Measurements from ENCODE around the gene PALLD. TPM values are rescaled to one million over a fixed set of nuclear protein-coding genes. Genes with fewer than 3 reads are reported as not detected.
"Not testable (repeated sequence)": the region's sequence is repeated elsewhere in the genome, so short reads cannot be mapped to it uniquely, and the experiment has no call there.

The PALLD gene
- total RNA-seq, 2 donors from 2014 or later: 72.1 to 195 TPM

GRCh38 chr4:168802222-168802621, 305.4 kb downstream of the PALLD start:
- no peaks in the 10 kb centered on the region for H3K27me3 ChIP-seq
- H3K4me3 ChIP-seq: no peak overlapping the region
- no peak overlapping the region for H3K27ac ChIP-seq
- no peak for DNase-seq
- no peak overlapping the region for H3K9ac ChIP-seq (ENCODE audit: low read depth in 2 of 2, low read length in 2 of 2)
- H3K36me3 ChIP-seq: no peaks in the 10 kb centered on the region
- H3K4me1 ChIP-seq: no peaks in the 10 kb centered on the region
- no peak for TF ChIP-seq CTCF (IDR thresholded peaks at IDR 0.05)
- intact Hi-C loops (cut with DNase I): no loop called here
- H3K9me3 ChIP-seq: no peaks in the 10 kb centered on the region

GRCh38 chr4:168803052-168803451, 306.2 kb downstream of the PALLD start:
- H3K36me3 ChIP-seq; H3K9ac ChIP-seq (ENCODE audit: low read depth in 2 of 2, low read length in 2 of 2); intact Hi-C loops (cut with DNase I); H3K27me3 ChIP-seq; DNase-seq; H3K9me3 ChIP-seq; H3K27ac ChIP-seq; H3K4me3 ChIP-seq; H3K4me1 ChIP-seq: not testable (repeated sequence)

GRCh38 chr4:168803732-168804131, 306.9 kb downstream of the PALLD start:
- Histone ChIP-seq H3K9me3 (no peaks in the 10 kb centered on the region), H3K4me1 (no peaks in the 10 kb centered on the region), H3K9ac (ENCODE audit: low read depth in 2 of 2, low read length in 2 of 2) (no peak overlapping the region), H3K27me3 (no peaks in the 10 kb centered on the region), H3K27ac (no peak overlapping the region), H3K36me3 (no peaks in the 10 kb centered on the region), H3K4me3 (no peak overlapping the region)
- TF ChIP-seq CTCF (IDR thresholded peaks at IDR 0.05): no peak
- intact Hi-C loops (cut with DNase I): no loop called here
- DNase-seq: no peak

GRCh38 chr4:168804146-168804545, 307.3 kb downstream of the PALLD start:
- H3K4me3 ChIP-seq: no peak overlapping the region
- no peaks in the 10 kb centered on the region for H3K36me3 ChIP-seq
- no peak overlapping the region for H3K27ac ChIP-seq
- DNase-seq: no peak
- no peaks in the 10 kb centered on the region for H3K27me3 ChIP-seq
- H3K9ac ChIP-seq (ENCODE audit: low read depth in 2 of 2, low read length in 2 of 2): no peak overlapping the region
- no peaks in the 10 kb centered on the region for H3K4me1 ChIP-seq
- TF ChIP-seq CTCF (IDR thresholded peaks at IDR 0.05): no peak
- H3K9me3 ChIP-seq: no peaks in the 10 kb centered on the region
- intact Hi-C loops (cut with DNase I): no loop called here

GRCh38 chr4:168805341-168805740, 308.5 kb downstream of the PALLD start:
- no peak overlapping the region for H3K9ac ChIP-seq (ENCODE audit: low read depth in 2 of 2, low read length in 2 of 2)
- H3K27me3 ChIP-seq: no peaks in the 10 kb centered on the region
- intact Hi-C loops (cut with DNase I): no loop called here
- H3K9me3 ChIP-seq: no peaks in the 10 kb centered on the region
- no peaks in the 10 kb centered on the region for H3K4me1 ChIP-seq
- H3K4me3 ChIP-seq: no peak overlapping the region
- H3K36me3 ChIP-seq: no peaks in the 10 kb centered on the region
- DNase-seq: no peak
- H3K27ac ChIP-seq: no peak overlapping the region
- no peak for TF ChIP-seq CTCF (IDR thresholded peaks at IDR 0.05)

- H3K9me3 ChIP-seq; H3K36me3 ChIP-seq; H3K27ac ChIP-seq; H3K27me3 ChIP-seq; intact Hi-C loops (cut with DNase I); DNase-seq; H3K4me1 ChIP-seq; H3K9ac ChIP-seq (ENCODE audit: low read depth in 2 of 2, low read length in 2 of 2); H3K4me3 ChIP-seq: not testable (repeated sequence)
These were observed 309.4 kb downstream of the PALLD start for GRCh38 chr4:168806247-168806646.

- H3K27ac ChIP-seq: no peak overlapping the region
- no peak overlapping the region for H3K4me3 ChIP-seq
- H3K4me1 ChIP-seq: no peaks in the 10 kb centered on the region
- H3K9ac ChIP-seq (ENCODE audit: low read depth in 2 of 2, low read length in 2 of 2): no peak overlapping the region
- DNase-seq: no peak
- no peak for TF ChIP-seq CTCF (IDR thresholded peaks at IDR 0.05)
- H3K9me3 ChIP-seq: no peaks in the 10 kb centered on the region
- H3K27me3 ChIP-seq: no peaks in the 10 kb centered on the region
- no peaks in the 10 kb centered on the region for H3K36me3 ChIP-seq
- intact Hi-C loops (cut with DNase I): no loop called here
These were observed 314.4 kb downstream of the PALLD start for GRCh38 chr4:168811207-168811606.

All from colonic mucosa (tissue), 4 donors.